Natural killer cell treated with Interleukin-12 subunit alpha and Interleukin-12 subunit beta and Interleukin-15 and Interleukin-18, amount 100 ng/mL, for 72 hours (primary cell): ENCODE measurements around the gene ODAD2. TPM values are rescaled to one million over a fixed set of nuclear protein-coding genes. Genes with fewer than 3 reads are reported as not detected.

Experiments used
- ATAC-seq, 2 donors: fragments of 150-1000 bp; cut with Tn5 transposase in 1 of 2; sonication (Bioruptor Pico), chemical (Tn5 transposase) in 1 of 2; 2 replicates each; pipeline ENCODE4 v1.10.0; 2021
- DNase-seq: peaks from one replicate; pipeline ENCODE4 v3.0.0; 2022; ENCODE audit warnings: low spot score
- H3K27ac Mint-ChIP-seq, 2 donors: 1 replicate in 1 of 2; 2 replicates in 1 of 2; pipeline ENCODE4 v1.8.0; 2022; ENCODE audit warnings: mixed read lengths in 2 of 2, mild to moderate bottlenecking in 1 of 2, moderate library complexity in 1 of 2
- H3K27me3 Mint-ChIP-seq, 2 donors: 1 replicate in 1 of 2; 2 replicates in 1 of 2; pipeline ENCODE4 v1.8.0; 2022; ENCODE audit warnings: mixed read lengths in 2 of 2
- H3K36me3 Mint-ChIP-seq: one replicate; pipeline ENCODE4 v1.8.0; 2022; ENCODE audit warnings: mixed read lengths
- H3K4me1 Mint-ChIP-seq, 2 donors: 1 replicate in 1 of 2; 2 replicates in 1 of 2; pipeline ENCODE4 v1.8.0; 2022; ENCODE audit warnings: low read depth in 2 of 2, mixed read lengths in 2 of 2, mild to moderate bottlenecking in 1 of 2
- H3K4me3 Mint-ChIP-seq: one replicate; pipeline ENCODE4 v1.8.0; 2022; ENCODE audit warnings: mixed read lengths
- H3K9me3 Mint-ChIP-seq: 2 replicates; pipeline ENCODE4 v1.8.0; 2022; ENCODE audit warnings: mixed read lengths
- total RNA-seq, 2 donors: library from RNA; stranded (reverse); gene quantifications; one replicate each; pipeline ENCODE4 v1.2.3, GENCODE V29; 2022

ODAD2 gene, protein sequence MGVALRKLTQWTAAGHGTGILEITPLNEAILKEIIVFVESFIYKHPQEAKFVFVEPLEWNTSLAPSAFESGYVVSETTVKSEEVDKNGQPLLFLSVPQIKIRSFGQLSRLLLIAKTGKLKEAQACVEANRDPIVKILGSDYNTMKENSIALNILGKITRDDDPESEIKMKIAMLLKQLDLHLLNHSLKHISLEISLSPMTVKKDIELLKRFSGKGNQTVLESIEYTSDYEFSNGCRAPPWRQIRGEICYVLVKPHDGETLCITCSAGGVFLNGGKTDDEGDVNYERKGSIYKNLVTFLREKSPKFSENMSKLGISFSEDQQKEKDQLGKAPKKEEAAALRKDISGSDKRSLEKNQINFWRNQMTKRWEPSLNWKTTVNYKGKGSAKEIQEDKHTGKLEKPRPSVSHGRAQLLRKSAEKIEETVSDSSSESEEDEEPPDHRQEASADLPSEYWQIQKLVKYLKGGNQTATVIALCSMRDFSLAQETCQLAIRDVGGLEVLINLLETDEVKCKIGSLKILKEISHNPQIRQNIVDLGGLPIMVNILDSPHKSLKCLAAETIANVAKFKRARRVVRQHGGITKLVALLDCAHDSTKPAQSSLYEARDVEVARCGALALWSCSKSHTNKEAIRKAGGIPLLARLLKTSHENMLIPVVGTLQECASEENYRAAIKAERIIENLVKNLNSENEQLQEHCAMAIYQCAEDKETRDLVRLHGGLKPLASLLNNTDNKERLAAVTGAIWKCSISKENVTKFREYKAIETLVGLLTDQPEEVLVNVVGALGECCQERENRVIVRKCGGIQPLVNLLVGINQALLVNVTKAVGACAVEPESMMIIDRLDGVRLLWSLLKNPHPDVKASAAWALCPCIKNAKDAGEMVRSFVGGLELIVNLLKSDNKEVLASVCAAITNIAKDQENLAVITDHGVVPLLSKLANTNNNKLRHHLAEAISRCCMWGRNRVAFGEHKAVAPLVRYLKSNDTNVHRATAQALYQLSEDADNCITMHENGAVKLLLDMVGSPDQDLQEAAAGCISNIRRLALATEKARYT
- total RNA-seq: not detected

DNA sequence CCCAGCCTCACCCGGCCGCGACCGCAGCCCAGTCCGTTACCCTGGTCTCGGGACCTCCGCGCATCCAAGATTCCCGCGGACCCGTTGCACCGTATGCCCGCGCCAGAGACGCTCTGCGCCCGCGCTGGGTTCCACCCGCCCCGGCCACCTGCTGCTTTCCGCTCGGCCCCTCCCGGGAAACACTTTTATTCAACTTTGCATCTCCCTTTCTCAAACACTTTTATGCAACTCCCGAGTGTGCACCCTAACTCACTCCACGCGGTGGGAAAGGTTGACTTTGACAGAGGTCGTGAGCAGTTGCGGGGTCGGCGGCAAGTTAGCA lies at the start of gene ODAD2:
Gene ODAD2, minus strand, starts transcription at position 126 of the 322 bp plus-strand sequence. CDS start 3,937 bp downstream, outside the sequence.
- no peak within 1 kb of the TSS for H3K27ac Mint-ChIP-seq
- no peaks in the 10 kb centered on the region for H3K9me3 Mint-ChIP-seq
- peak within 1 kb of the TSS; percentile 82 for H3K4me3 Mint-ChIP-seq
- no peaks in the 10 kb centered on the region for H3K36me3 Mint-ChIP-seq
- DNase-seq (no peak), ATAC-seq (no peak)
- peaks cover 35 to 56% of the 10 kb centered on the region in 2 donors for H3K27me3 Mint-ChIP-seq
- peaks cover 13 to 19% of the 10 kb centered on the region in 2 donors for H3K4me1 Mint-ChIP-seq

DNA sequence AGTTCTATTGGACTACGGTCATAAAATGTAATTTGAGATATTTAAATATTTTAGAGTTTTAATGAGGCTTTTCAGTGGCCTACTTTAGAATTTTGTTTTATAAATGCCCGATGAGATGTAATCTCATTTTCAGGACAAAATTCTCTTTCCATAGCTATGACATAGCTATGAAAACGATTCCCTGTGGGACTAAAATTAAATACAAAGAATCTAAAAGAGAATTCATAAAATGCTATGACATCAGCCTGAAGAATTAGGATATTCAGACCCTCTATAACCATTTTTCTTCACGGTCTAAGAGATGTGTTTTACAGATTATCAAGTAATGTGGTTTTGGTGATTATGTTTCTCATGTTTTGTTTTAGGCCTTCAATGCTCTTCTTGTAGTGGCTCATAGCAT lies 48.2 kb upstream of the ODAD2 start:
- ATAC-seq: no peak
- Mint-ChIP-seq H3K4me1 (no peaks in the 10 kb centered on the region), H3K9me3 (no peaks in the 10 kb centered on the region), H3K27ac (no peak overlapping the region), H3K4me3 (no peak overlapping the region), H3K27me3 (no peaks in the 10 kb centered on the region), H3K36me3 (no peaks in the 10 kb centered on the region)
- DNase-seq: no peak

DNA sequence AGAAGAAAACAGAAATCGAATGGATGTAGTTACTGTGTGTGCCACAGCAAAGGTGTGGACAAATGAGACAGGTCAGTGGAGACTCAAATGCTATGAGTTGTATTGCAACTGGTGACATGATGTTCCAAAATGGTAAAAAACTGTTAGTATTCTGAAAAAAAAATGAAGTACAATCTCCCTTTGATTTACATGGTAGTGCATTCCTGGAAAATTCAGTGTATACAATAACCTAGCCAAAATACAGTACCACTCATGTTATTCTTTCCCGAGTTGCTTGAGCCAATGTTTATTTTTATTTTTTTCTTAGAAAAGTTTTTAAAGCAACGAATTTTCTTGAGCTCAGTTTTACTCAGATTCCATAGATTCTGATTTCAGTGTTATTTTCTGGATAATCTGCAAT lies 47.7 kb upstream of the ODAD2 start:
- Mint-ChIP-seq H3K4me1 (no peaks in the 10 kb centered on the region), H3K36me3 (no peaks in the 10 kb centered on the region), H3K27me3 (no peaks in the 10 kb centered on the region), H3K4me3 (no peak overlapping the region), H3K9me3 (no peaks in the 10 kb centered on the region), H3K27ac (no peak overlapping the region)
- no peak for ATAC-seq
- no peak for DNase-seq

DNA sequence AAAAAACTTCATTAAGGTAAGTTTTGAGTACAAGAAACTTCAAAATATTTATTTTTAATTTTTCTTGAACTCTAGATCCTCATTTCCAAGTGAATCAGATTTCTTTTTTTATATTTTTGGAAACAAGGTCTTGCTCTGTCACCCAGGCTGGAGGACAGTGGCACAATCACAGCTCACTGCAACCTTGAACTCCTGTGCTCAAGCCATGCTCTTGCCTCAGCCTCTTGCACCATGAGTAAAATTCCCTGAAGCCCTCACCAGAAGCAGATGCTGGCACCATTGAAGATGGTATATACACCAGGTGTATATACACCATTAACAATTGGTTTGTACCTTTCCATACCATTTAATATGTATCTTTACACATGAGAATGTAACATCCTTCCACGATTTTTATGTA lies 45.1 kb upstream of the ODAD2 start:
- H3K4me1 Mint-ChIP-seq: no peaks in the 10 kb centered on the region

DNA sequence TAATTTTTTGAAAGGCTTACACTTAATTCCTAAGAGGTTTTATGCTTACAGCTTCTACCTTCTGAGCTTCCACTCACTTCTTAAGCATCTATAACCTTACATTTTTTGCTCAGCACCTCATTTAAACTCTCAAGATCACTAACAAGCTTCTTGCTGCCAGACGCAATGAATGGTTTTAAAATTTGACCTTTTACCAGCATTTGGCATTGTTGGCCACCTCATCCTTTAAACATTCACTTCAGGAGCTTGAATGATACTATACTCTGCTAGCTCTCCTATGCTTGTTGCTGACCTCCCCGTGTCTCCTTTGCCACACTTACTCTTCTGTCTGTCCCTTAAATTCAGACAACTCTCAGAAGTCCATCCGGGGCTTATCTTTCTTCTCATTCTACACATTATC lies 37.7 kb upstream of the ODAD2 start:
- ATAC-seq: no peak
- Mint-ChIP-seq H3K9me3 (peaks cover 4% of the 10 kb centered on the region), H3K4me3 (no peak overlapping the region), H3K27me3 (peaks cover 19 to 22% of the 10 kb centered on the region in 2 donors), H3K36me3 (no peaks in the 10 kb centered on the region), H3K4me1 (no peaks in the 10 kb centered on the region), H3K27ac (no peak overlapping the region)
- DNase-seq: no peak

More for the DNA sequence above, 45.1 kb upstream of the ODAD2 start:
- H3K9me3 Mint-ChIP-seq: no peaks in the 10 kb centered on the region
- no peak overlapping the region for H3K27ac Mint-ChIP-seq
- ATAC-seq (no peak), DNase-seq (no peak)
- H3K4me3 Mint-ChIP-seq: no peak overlapping the region
- H3K36me3 Mint-ChIP-seq: no peaks in the 10 kb centered on the region
- no peaks in the 10 kb centered on the region for H3K27me3 Mint-ChIP-seq

DNA sequence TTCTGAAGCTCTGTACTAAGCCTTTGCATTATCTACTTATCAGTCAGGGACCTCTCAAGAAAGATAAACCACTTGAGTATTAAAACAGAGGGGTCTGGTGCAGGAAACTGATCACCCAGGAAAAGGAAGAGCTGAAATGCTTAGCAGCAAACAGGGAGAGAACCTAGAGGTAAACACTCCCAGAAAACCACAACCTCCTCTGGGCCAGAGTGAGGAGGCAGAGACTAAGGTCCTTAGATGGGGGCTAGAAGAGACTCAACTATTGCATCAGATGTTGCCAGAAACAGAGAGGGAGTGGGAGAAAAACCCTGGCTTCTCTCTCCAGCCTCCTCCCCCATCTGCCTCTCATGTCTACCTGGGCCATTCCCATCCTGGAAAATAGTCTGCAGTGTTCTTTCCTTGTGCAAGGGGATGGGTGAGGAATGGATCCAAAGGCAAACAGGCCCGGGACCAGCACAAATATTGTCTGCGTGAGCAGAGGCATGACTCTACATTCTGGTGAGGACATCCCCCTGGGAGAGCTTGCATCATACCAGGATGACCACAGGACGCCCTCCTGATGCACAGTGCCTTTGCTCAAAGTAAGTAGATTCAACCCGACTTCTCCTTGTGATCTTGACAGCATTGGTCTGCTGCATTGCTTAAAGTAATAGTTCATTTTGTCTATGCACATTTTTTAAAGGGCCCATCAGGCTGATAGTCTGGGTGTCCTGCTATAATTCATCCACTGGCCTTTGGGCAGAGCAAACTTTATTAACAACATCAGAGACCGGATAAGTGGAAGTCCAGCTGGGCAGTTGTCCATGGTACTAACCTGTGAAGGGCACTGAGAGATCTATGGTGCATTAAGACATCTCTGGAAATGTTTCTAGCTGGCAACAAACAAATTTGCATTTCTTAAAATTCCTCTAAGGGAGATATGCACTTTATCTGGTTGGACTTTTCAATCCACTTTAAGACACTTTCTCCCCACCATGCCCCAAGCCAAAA lies 22.4 kb upstream of the ODAD2 start:
- peaks cover 26% of the 10 kb centered on the region in 2 donors for H3K27me3 Mint-ChIP-seq
- no peak for ATAC-seq
- H3K4me1 Mint-ChIP-seq: no peaks in the 10 kb centered on the region
- DNase-seq: no peak
- peaks cover 5% of the 10 kb centered on the region for H3K9me3 Mint-ChIP-seq
- no peak overlapping the region for H3K4me3 Mint-ChIP-seq
- no peak overlapping the region for H3K27ac Mint-ChIP-seq
- no peaks in the 10 kb centered on the region for H3K36me3 Mint-ChIP-seq

DNA sequence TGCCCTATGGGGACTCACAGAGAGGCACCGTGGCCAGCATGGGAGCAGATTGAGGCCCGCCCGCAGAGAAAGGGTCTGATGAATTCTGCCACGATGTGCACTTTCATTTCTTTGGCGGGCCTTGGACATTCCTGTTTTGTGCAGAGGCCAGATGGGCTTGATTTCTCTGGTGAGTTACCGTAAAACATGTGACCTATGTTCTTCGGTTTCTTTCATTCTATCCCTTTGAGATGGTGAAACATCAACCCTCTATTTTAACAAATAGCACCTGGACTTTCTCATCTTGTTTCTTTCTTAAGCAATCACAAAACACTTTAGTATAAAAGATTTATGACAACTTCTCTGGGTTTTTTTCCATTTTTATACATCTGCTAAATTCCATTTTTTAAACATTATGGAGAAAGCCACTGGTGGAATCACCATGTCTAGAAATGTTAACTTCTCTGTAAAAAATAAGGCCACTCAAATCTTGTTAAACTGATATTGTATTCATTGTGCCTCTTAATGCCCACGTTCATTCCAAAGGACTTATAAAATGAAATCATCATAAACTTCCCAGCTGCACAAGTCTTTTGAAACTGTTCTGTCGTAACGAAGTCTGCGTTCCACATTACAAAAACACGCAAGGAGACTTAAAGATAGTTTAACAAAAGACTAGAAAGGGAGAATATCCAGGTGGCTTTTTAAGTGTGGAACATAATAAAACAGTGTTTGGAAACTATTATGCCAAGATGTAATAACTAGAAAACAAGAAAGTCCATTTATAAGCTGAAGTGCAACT lies 21.4 kb upstream of the ODAD2 start:
- no peaks in the 10 kb centered on the region for H3K4me1 Mint-ChIP-seq
- ATAC-seq (no peak), DNase-seq (no peak)
- H3K4me3 Mint-ChIP-seq: no peak overlapping the region
- H3K27ac Mint-ChIP-seq: no peak overlapping the region
- H3K36me3 Mint-ChIP-seq: no peaks in the 10 kb centered on the region
- H3K9me3 Mint-ChIP-seq: peaks cover under 1% of the 10 kb centered on the region
- H3K27me3 Mint-ChIP-seq: peaks cover 22 to 30% of the 10 kb centered on the region in 2 donors

DNA sequence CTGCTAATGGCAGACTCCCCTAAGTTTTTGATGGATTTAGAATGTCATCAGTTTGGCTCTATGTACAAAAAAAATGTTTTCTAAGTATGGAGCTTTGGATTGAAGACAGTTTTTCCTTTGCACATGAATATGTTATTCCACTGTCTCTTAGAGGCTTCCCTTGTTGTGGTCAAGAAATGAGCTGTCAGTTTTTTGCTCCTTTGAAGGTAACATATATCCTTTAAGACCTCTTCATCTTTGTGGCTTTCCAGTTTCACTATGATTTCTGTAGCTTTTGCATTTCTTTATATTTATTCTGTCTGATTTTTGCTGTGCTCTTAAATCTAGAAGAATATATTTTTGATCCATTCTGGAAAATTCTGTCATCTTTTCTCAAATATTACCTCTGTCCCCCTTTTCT lies 15.8 kb upstream of the ODAD2 start:
- Mint-ChIP-seq H3K4me1 (no peaks in the 10 kb centered on the region), H3K27me3 (peaks cover 18 to 43% of the 10 kb centered on the region in 2 donors), H3K27ac (no peak overlapping the region), H3K9me3 (no peaks in the 10 kb centered on the region), H3K4me3 (no peak overlapping the region), H3K36me3 (no peaks in the 10 kb centered on the region)
- DNase-seq (no peak), ATAC-seq (no peak)

DNA sequence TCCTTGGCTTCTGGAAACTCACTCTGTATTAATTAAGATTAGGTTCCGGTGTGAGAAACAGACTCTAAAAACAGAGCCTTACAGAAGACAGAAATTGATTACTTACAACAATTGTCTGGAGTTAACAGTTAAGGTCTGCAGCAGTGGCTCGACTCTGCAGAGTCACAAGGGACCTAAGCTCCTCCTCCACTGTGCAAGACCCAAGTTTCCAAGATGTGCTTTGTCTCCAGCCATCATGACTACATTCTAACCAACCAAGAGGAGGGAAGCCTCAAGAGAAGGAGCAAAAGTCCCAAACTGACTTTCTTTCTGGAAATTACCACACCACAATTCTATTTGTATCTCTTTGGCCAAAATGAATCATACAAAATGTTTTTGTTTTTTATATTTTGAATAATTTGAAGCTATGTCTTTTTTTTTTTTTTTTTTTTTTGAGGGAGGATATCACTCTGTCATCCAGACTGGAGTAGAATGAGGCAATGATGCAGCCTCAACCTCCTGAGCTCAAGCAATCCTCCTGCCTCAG lies 14.2 kb upstream of the ODAD2 start:
- no peak for DNase-seq
- Mint-ChIP-seq H3K27me3 (peaks cover 22 to 47% of the 10 kb centered on the region in 2 donors), H3K9me3 (no peaks in the 10 kb centered on the region), H3K4me1 (no peaks in the 10 kb centered on the region), H3K27ac (no peak overlapping the region), H3K36me3 (no peaks in the 10 kb centered on the region), H3K4me3 (no peak overlapping the region)
- ATAC-seq: no peak

DNA sequence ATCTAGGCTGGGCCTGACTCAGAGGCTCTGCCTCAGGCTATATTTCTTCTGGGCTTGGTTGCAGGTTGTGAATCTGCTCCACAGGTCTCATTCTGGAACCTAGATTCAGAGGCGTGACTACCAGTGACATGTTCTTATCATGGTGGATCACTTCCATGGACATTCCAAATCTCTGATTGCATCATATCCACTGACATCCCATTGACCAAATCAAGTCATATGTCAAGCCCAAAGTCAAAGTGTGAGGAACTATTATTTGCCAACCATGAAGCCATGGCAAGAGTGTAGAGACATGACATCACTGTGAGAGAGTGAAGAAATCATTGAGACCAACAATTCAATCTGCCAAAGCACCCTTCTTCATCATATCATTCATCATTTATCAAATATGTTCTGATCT lies 11.9 kb upstream of the ODAD2 start:
- no peak for ATAC-seq
- Mint-ChIP-seq H3K27ac (no peak overlapping the region), H3K9me3 (no peaks in the 10 kb centered on the region), H3K4me3 (no peak overlapping the region), H3K4me1 (no peaks in the 10 kb centered on the region), H3K27me3 (peaks cover 34 to 54% of the 10 kb centered on the region in 2 donors), H3K36me3 (no peaks in the 10 kb centered on the region)
- no peak for DNase-seq

DNA sequence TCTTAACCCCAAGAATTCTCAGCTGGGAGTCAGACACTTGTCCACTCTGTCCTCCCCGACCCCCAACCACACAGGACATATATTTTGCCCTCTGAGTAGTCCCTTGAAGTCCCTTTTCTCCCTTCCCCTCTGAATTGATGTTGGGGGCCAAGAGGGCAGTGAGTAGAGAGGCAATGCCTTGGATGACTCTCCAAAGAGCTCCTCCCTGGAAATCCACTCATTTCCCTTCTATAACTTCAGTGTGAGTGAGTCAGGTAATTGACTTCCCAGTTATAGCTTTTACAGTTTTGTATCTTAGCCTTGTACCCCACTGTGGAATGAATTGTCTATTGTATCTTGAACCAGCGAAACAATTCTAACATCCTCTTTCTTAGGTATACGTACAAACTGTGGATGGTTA lies 9.2 kb upstream of the ODAD2 start:
- no peak overlapping the region for H3K4me3 Mint-ChIP-seq
- H3K36me3 Mint-ChIP-seq: no peaks in the 10 kb centered on the region
- DNase-seq (no peak), ATAC-seq (no peak)
- no peaks in the 10 kb centered on the region for H3K4me1 Mint-ChIP-seq
- H3K27me3 Mint-ChIP-seq: peaks cover 36 to 44% of the 10 kb centered on the region in 2 donors
- no peak overlapping the region for H3K27ac Mint-ChIP-seq
- H3K9me3 Mint-ChIP-seq: no peaks in the 10 kb centered on the region

DNA sequence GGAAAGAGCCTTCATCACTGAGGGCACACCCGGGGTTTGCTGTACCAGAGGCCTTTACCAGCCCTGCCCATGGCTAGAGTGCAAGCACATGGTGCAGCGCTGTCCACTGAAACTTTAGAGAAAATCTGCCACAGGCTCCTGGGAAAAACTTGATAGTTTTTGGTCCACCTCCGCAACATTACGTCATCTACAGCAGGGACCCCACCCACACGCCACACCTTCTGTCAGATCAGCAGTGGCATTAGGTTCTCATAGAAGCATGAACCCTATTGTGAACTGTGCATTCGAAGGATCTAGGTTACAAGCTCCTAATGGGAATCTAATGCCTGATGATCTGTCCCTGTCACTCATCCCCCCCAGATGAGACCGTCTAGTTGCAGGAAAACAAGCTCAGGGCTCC lies 2.5 kb upstream of the ODAD2 start:
- Mint-ChIP-seq H3K4me3 (no peak overlapping the region), H3K9me3 (no peaks in the 10 kb centered on the region), H3K27me3 (peaks cover 38 to 48% of the 10 kb centered on the region in 2 donors), H3K27ac (no peak overlapping the region), H3K36me3 (no peaks in the 10 kb centered on the region), H3K4me1 (peaks cover 13 to 19% of the 10 kb centered on the region in 2 donors)
- DNase-seq (no peak), ATAC-seq (no peak)
